Left lung (tissue), 10 donors: ENCODE data around the gene PPFIA4. TPM values are rescaled to one million over a fixed set of nuclear protein-coding genes. Genes with fewer than 3 reads are reported as not detected.

Experiments
- ATAC-seq: fragments of 200-7000 bp; cut with Tn5 transposase; one replicate; pipeline ENCODE4 v1.9.1; 2020; ENCODE audit warnings: moderate library complexity
- DNase-seq, 4 donors: peaks; one replicate each; pipeline ENCODE4 v3.0.0-alpha.2; 2013 to 2020
- H3K27ac ChIP-seq, 2 donors: fragments of 200-600 bp; sonication (generic) in 1 of 2; one replicate each; pipeline versions ENCODE4 v1.5.0 to v1.8.0; 2020 to 2021
- H3K27me3 ChIP-seq, 2 donors: fragments of 200-600 bp; sonication (generic) in 1 of 2; one replicate each; pipeline versions ENCODE4 v1.5.0 to v1.8.0; 2020 to 2021
- H3K36me3 ChIP-seq, 2 donors: fragments of 200-600 bp; sonication (generic) in 1 of 2; one replicate each; pipeline versions ENCODE4 v1.5.0 to v1.8.0; 2020 to 2021
- H3K4me1 ChIP-seq, 2 donors: fragments of 200-600 bp; one replicate each; pipeline ENCODE4 v1.8.0; 2021
- H3K4me3 ChIP-seq, 2 donors: fragments of 200-600 bp; sonication (generic) in 1 of 2; one replicate each; pipeline versions ENCODE4 v1.5.0 to v1.8.0; 2020 to 2021; ENCODE audit warnings: mild to moderate bottlenecking in 1 of 2
- H3K9me3 ChIP-seq, 2 donors: fragments of 200-600 bp; sonication (generic) in 1 of 2; one replicate each; pipeline versions ENCODE4 v1.5.0 to v1.8.0; 2020 to 2021
- CTCF ChIP-seq, 2 donors: fragments of 200-600 bp; sonication (generic) in 1 of 2; IDR thresholded peaks; one replicate each; pipeline versions ENCODE4 v1.5.0 to v1.8.0; 2021; ENCODE audit warnings: antibody characterized with exemption in 2 of 2
- intact Hi-C, 2 donors: fragments of 100-400 bp; cut with DNase I; formaldehyde crosslinking; loops; one replicate each; pipeline versions ENCODE4 v1.11.2 to v1.14.2; 2022
- polyA plus RNA-seq, 6 donors: library from polyadenylated mRNA; unstranded; fragments of 120-200 nt; gene quantifications; one replicate each; pipeline ENCODE4 v1.2.1, GENCODE V29; 2013; ENCODE audit not compliant: insufficient read length in 6 of 6
- total RNA-seq, 2 donors: library from RNA; stranded (reverse); fragmentation: NEBNext Ultra II Directional; extraction: Animal tissue kit (Norgen Biotek cat#: 25700); gene quantifications; one replicate each; pipeline ENCODE4 v1.2.1, GENCODE V29; 2021
- donor health status: DM: no; HTN: yes; CAD: no.
- donor health status: DM: no; HTN: no; CAD: no.

The PPFIA4 gene
- total and polyA plus RNA-seq, 8 donors = 1.3 to 5.1 (median 3.3) TPM

- no peaks in the 10 kb centered on the region for H3K9me3 ChIP-seq
- TF ChIP-seq CTCF (IDR thresholded peaks at IDR 0.05) = no peak
Observed at GRCh38 chr1:203031467-203031866, 5.2 kb downstream of the PPFIA4 start.

GRCh38 chr1:203033287-203033686 is 7.0 kb downstream of the PPFIA4 start:
- no peak for ATAC-seq
- DNase-seq = no peak
- no peak for TF ChIP-seq CTCF (IDR thresholded peaks at IDR 0.05)
- intact Hi-C loops = no loop called here
- Histone ChIP-seq H3K9me3 (no peaks in the 10 kb centered on the region), H3K36me3 (no peaks in the 10 kb centered on the region), H3K4me1 (peaks cover 0 to 5% of the 10 kb centered on the region in 2 donors), H3K27ac (no peak overlapping the region), H3K27me3 (peaks cover 0 to 9% of the 10 kb centered on the region in 2 donors), H3K4me3 (no peak overlapping the region)

More at GRCh38 chr1:203031467-203031866, 5.2 kb downstream of the PPFIA4 start:
- DNase-seq = no peak
- Histone ChIP-seq H3K27me3 (peaks cover 4 to 19% of the 10 kb centered on the region in 2 donors), H3K36me3 (no peaks in the 10 kb centered on the region), H3K27ac (no peak overlapping the region), H3K4me3 (no peak overlapping the region), H3K4me1 (peaks cover 0 to 8% of the 10 kb centered on the region in 2 donors)
- intact Hi-C loops = no loop called here
- no peak for ATAC-seq

GRCh38 chr1:203033917-203034316 is 7.6 kb downstream of the PPFIA4 start:
- DNase-seq (no peak), ATAC-seq (no peak)
- Histone ChIP-seq H3K4me1 (peaks cover 0 to 5% of the 10 kb centered on the region in 2 donors), H3K4me3 (no peak overlapping the region), H3K9me3 (no peaks in the 10 kb centered on the region), H3K27ac (no peak overlapping the region), H3K36me3 (no peaks in the 10 kb centered on the region), H3K27me3 (peaks cover 0 to 13% of the 10 kb centered on the region in 2 donors)
- intact Hi-C loops = no loop called here
- TF ChIP-seq CTCF (IDR thresholded peaks at IDR 0.05) = no peak

GRCh38 chr1:203034422-203035110 is 8.3 kb downstream of the PPFIA4 start:
- TF ChIP-seq CTCF (IDR thresholded peaks at IDR 0.05) = no peak
- H3K4me1 ChIP-seq = peaks cover 0 to 5% of the 10 kb centered on the region in 2 donors
- H3K4me3 ChIP-seq = no peak overlapping the region
- no peaks in the 10 kb centered on the region for H3K9me3 ChIP-seq
- DNase-seq (no peak), ATAC-seq (no peak)
- H3K27me3 ChIP-seq = peaks cover 0 to 15% of the 10 kb centered on the region in 2 donors
- intact Hi-C loops = loop anchor here in 1 of 2 donors (5.0 kb wide), 1 partner anchor 183 kb away; no protein-coding TSS in a partner anchor
- no peaks in the 10 kb centered on the region for H3K36me3 ChIP-seq
- no peak overlapping the region for H3K27ac ChIP-seq

GRCh38 chr1:203035111-203036000 is 9.1 kb downstream of the PPFIA4 start:
- no peak for TF ChIP-seq CTCF (IDR thresholded peaks at IDR 0.05)
- Histone ChIP-seq H3K9me3 (no peaks in the 10 kb centered on the region), H3K27me3 (peaks cover 0 to 20% of the 10 kb centered on the region in 2 donors), H3K4me3 (no peak overlapping the region), H3K27ac (no peak overlapping the region), H3K4me1 (peaks cover 0 to 5% of the 10 kb centered on the region in 2 donors), H3K36me3 (no peaks in the 10 kb centered on the region)
- DNase-seq = no peak
- ATAC-seq = no peak
- intact Hi-C loops = loop anchor here in 1 of 2 donors (5.0 kb wide), 1 partner anchor 182 kb away; no protein-coding TSS in a partner anchor
